ENCODE data around the gene ARHGEF38. TPM values are rescaled to one million over a fixed set of nuclear protein-coding genes. Genes with fewer than 3 reads are reported as not detected.

Gene ARHGEF38
- total RNA-seq, 1 donor from 2014 or later: 1.6 TPM

DNA sequence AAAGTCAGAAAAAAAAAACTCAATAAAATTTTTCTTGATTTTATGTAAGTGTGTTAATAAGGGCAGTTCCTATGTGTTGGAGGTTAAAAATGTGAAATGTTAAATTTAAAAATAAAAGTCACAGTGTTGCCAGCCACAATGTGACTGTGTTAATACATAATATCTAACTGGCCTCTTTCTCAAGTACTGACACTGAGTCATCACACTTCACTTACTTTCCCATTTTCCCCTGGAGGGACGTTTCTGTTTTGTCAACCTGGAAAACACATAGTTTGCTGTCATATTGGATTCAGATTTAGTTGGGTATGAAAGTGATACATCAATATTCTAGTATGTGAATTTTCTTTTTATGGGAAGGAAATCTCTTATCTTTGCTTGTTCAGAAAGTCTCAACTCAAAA lies 46.4 kb downstream of the ARHGEF38 start:
- Mint-ChIP-seq H3K27ac (no peak overlapping the region), H3K36me3 (ENCODE audit: insufficient read depth) (no peaks in the 10 kb centered on the region), H3K4me3 (ENCODE audit: low read depth) (no peak overlapping the region), H3K4me1 (ENCODE audit: low read depth) (peaks cover 13% of the 10 kb centered on the region), H3K9me3 (ENCODE audit: low read depth) (no peaks in the 10 kb centered on the region), H3K27me3 (no peaks in the 10 kb centered on the region)
- DNase-seq (ENCODE audit: low spot score, unreplicated experiment): no peak
- TF ChIP-seq, protein P1, sequence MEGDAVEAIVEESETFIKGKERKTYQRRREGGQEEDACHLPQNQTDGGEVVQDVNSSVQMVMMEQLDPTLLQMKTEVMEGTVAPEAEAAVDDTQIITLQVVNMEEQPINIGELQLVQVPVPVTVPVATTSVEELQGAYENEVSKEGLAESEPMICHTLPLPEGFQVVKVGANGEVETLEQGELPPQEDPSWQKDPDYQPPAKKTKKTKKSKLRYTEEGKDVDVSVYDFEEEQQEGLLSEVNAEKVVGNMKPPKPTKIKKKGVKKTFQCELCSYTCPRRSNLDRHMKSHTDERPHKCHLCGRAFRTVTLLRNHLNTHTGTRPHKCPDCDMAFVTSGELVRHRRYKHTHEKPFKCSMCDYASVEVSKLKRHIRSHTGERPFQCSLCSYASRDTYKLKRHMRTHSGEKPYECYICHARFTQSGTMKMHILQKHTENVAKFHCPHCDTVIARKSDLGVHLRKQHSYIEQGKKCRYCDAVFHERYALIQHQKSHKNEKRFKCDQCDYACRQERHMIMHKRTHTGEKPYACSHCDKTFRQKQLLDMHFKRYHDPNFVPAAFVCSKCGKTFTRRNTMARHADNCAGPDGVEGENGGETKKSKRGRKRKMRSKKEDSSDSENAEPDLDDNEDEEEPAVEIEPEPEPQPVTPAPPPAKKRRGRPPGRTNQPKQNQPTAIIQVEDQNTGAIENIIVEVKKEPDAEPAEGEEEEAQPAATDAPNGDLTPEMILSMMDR (IDR thresholded peaks at IDR 0.05; ENCODE audit: unreplicated experiment): no peak

DNA sequence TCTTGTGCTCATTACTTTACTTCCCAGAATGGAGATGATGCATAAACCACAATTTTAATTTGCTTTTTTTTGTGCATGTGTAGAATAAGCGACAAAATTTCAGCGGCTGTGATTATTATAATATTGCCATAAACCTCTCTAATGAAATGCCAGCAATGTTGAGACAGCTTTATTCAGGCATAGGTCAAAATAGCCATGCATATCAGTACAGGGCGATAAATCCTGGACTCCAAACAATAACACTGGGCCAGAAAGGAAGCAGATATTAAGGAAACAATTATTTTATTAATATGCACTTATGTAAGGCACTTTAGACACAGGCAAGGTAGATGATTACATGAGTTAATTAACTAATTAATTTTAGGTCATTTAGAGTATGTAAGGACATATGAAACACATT lies 47.1 kb downstream of the ARHGEF38 start:
- TF ChIP-seq, protein P1 (IDR thresholded peaks at IDR 0.05; ENCODE audit: unreplicated experiment): no peak
- Mint-ChIP-seq H3K9me3 (ENCODE audit: low read depth) (no peaks in the 10 kb centered on the region), H3K4me3 (ENCODE audit: low read depth) (no peak overlapping the region), H3K36me3 (ENCODE audit: insufficient read depth) (no peaks in the 10 kb centered on the region), H3K4me1 (ENCODE audit: low read depth) (peaks cover 6% of the 10 kb centered on the region), H3K27me3 (no peaks in the 10 kb centered on the region), H3K27ac (no peak overlapping the region)
- DNase-seq (ENCODE audit: low spot score, unreplicated experiment): no peak

DNA sequence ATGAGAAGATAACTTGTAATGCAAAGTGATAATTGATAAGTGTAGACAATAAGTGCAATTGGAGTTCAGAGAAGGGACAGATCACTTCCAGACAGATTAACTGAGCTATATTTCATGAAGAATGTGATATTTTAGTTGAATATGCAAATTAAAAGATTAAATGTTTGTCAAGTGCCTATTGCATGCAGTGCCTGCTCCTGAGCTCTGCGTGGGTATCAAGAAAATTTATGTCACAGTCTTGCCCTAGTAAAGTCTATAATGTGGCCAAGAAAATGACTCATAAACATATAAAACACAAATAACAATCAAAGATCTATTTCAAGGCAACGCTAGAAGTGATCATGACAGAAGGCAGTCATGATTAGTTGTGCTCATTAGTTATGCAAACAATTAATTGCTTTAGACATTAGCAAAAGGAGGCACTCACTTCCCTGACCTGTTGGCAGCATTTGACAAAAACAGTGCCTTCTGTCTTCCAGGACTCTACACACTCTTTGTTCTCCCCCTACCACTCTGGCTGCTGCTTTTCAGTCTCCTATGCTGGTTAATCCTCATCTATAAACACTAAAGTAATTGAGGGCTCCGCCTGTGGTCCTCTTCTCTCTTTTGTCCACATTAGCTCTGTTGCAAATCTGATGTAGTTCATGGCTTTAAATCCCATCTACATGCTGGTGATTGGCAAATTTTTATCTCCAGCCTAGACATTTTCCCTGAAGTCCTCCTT lies 47.7 kb downstream of the ARHGEF38 start:
- TF ChIP-seq, protein P1 (IDR thresholded peaks at IDR 0.05; ENCODE audit: unreplicated experiment): no peak
- no peak overlapping the region for H3K4me3 Mint-ChIP-seq (ENCODE audit: low read depth)
- peaks cover 3% of the 10 kb centered on the region for H3K4me1 Mint-ChIP-seq (ENCODE audit: low read depth)
- no peaks in the 10 kb centered on the region for H3K27me3 Mint-ChIP-seq
- DNase-seq (ENCODE audit: low spot score, unreplicated experiment): no peak
- H3K9me3 Mint-ChIP-seq (ENCODE audit: low read depth): no peaks in the 10 kb centered on the region
- no peak overlapping the region for H3K27ac Mint-ChIP-seq
- H3K36me3 Mint-ChIP-seq (ENCODE audit: insufficient read depth): no peaks in the 10 kb centered on the region

DNA sequence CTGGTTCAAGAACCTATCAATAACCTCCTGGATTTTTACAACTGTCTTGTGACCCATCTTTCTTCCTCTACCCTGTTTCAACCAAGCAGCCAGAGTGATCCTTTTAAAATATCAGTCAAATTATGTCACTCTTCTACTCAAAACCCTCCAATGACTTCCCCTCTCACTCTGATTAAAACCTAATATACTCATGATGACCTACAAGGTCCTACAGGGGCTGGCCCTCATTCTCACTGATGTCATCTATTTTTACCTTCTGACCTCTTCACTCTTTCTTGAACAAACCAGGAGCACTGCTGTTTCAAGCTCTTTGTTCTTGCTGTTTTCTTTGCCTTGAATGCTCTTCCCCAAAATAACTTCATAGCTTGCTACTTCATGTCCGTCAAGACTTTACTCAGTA lies 48.5 kb downstream of the ARHGEF38 start:
- Mint-ChIP-seq H3K27ac (no peak overlapping the region), H3K27me3 (no peaks in the 10 kb centered on the region), H3K36me3 (ENCODE audit: insufficient read depth) (no peaks in the 10 kb centered on the region), H3K9me3 (ENCODE audit: low read depth) (no peaks in the 10 kb centered on the region), H3K4me3 (ENCODE audit: low read depth) (no peak overlapping the region), H3K4me1 (ENCODE audit: low read depth) (peaks cover 10% of the 10 kb centered on the region)
- DNase-seq (ENCODE audit: low spot score, unreplicated experiment): no peak
- TF ChIP-seq, protein P1 (IDR thresholded peaks at IDR 0.05; ENCODE audit: unreplicated experiment): no peak

DNA sequence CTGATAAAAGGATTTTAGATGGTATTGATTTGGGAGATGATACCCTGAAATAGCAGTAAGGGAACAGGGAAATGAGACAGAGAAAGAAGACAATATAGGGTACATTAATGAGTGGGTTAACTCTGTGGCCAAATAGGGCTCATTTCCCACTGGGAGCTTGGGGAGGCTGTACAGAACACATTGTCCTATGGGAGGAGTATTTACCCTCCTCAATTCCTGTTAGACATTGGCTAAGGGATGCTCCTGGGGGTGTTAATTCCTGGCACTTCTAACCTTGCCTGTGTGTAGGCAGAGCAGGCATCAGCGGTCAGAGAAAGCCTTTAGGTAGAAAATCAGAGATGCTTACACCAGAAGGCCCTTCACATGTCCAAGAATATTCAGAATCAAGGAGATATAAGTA lies 49.0 kb downstream of the ARHGEF38 start:
- Mint-ChIP-seq H3K27me3 (no peaks in the 10 kb centered on the region), H3K4me3 (ENCODE audit: low read depth) (no peak overlapping the region), H3K9me3 (ENCODE audit: low read depth) (no peaks in the 10 kb centered on the region), H3K36me3 (ENCODE audit: insufficient read depth) (no peaks in the 10 kb centered on the region), H3K4me1 (ENCODE audit: low read depth) (peaks cover 10% of the 10 kb centered on the region), H3K27ac (no peak overlapping the region)
- TF ChIP-seq, protein P1 (IDR thresholded peaks at IDR 0.05; ENCODE audit: unreplicated experiment): no peak
- no peak for DNase-seq (ENCODE audit: low spot score, unreplicated experiment)

All from progenitor cell of endocrine pancreas (in vitro differentiated cells).